ENCODE results near the gene MCC. TPM values are rescaled to one million over a fixed set of nuclear protein-coding genes. Genes with fewer than 3 reads are reported as not detected.

Gene MCC
- polyA plus RNA-seq, 2 of the 4 experiments (the other 2 are of a cell fraction) = 0.09 to 0.10 TPM

GRCh38 chr5:113293975-113294310 is 194.3 kb downstream of the MCC start:
- peak overlapping the region; percentile 59 for H3K4me3 ChIP-seq
- FAIRE-seq = no peak
- 13% methylated on average over 11 of the region's 11 CpGs for WGBS (ENCODE audit: missing lambda C conversion rate)
- DNase-seq (ENCODE audit: low read depth in 1 of 2, low spot score in 1 of 2) = no peak
- H3K9me3 ChIP-seq = 0 out of 3 replicates have a peak, but pooled peaks cover 2% of the 10 kb centered on the region
- peak overlapping the region; percentile 96 for H3K4me2 ChIP-seq
- CTCF ChIA-PET = interaction anchor here (1.6 kb wide), 1 partner anchor 13 kb away, joined by 5 read pairs; no protein-coding TSS in a partner anchor
- no peak for TF ChIP-seq ZSCAN20 (CRISPR knock-in tag; IDR thresholded peaks at IDR 0.05)
- TF ChIP-seq MAZ (IDR thresholded peaks at IDR 0.05; ENCODE audit: borderline replicate concordance, low read depth, low read length) = no peak
- TF ChIP-seq FOXS1 (CRISPR knock-in tag; IDR thresholded peaks at IDR 0.05) = no peak
- no peak for TF ChIP-seq HEYL (CRISPR knock-in tag; IDR thresholded peaks at IDR 0.05)
- TF ChIP-seq TP53 (CRISPR knock-in tag; IDR thresholded peaks at IDR 0.05) = no peak
- no peak for TF ChIP-seq ESRRA (IDR thresholded peaks at IDR 0.05; ENCODE audit: borderline replicate concordance, low read length)
- no peak for TF ChIP-seq GATA3 (IDR thresholded peaks at IDR 0.05; ENCODE audit: borderline replicate concordance)
- TF ChIP-seq JUN (IDR thresholded peaks at IDR 0.05) = no peak
- H3K27ac ChIP-seq = peak overlapping the region in 1 of 2 experiments; percentile 63; a peak in 3 of 6 replicates
- ATAC-seq = peak; percentile 13 to 27; a peak in 4 of 6 replicates
- 0 out of 3 replicates have a peak, but pooled peaks cover 4% of the 10 kb centered on the region for H3K4me1 ChIP-seq
- POLR2A ChIA-PET = no interaction called here

GRCh38 chr5:113293068-113293974 is 194.9 kb downstream of the MCC start:
- ATAC-seq = no peak
- no peak for TF ChIP-seq RAD21 (conservative IDR thresholded peaks at IDR 0.05 in 1 of 2, IDR thresholded peaks at IDR 0.05 in 1 of 2)
- TF ChIP-seq HDAC2 (IDR thresholded peaks at IDR 0.05) = no peak
- no peak for TF ChIP-seq HOXB13 (CRISPR knock-in tag; IDR thresholded peaks at IDR 0.05; ENCODE audit: low read depth)
- TF ChIP-seq NFE2L2 (conservative IDR thresholded peaks at IDR 0.05; ENCODE audit: low read length) = no peak
- TF ChIP-seq ZSCAN20 (CRISPR knock-in tag; IDR thresholded peaks at IDR 0.05) = no peak
- TF ChIP-seq MAFK (IDR thresholded peaks at IDR 0.05; ENCODE audit: partially characterized antibody) = no peak
- no peak for TF ChIP-seq CTCF (IDR thresholded peaks at IDR 0.05)
- no peak for TF ChIP-seq KDM5A (IDR thresholded peaks at IDR 0.05)
- TF ChIP-seq CHD2 (IDR thresholded peaks at IDR 0.05; ENCODE audit: low read length, partially characterized antibody) = no peak
- TF ChIP-seq ESRRA (IDR thresholded peaks at IDR 0.05; ENCODE audit: borderline replicate concordance, low read length) = no peak
- no peak for TF ChIP-seq CBX2 (IDR thresholded peaks at IDR 0.05; ENCODE audit: borderline replicate concordance, low read depth)
- no peak for TF ChIP-seq RCOR1 (IDR thresholded peaks at IDR 0.05; ENCODE audit: low read depth, low read length)
- TF ChIP-seq GATA3 (IDR thresholded peaks at IDR 0.05; ENCODE audit: borderline replicate concordance) = no peak
- no peak for TF ChIP-seq FOSB (CRISPR knock-in tag; IDR thresholded peaks at IDR 0.05)
- no peak for TF ChIP-seq HOXA7 (CRISPR knock-in tag; IDR thresholded peaks at IDR 0.05)
- TF ChIP-seq HMGXB4 (CRISPR knock-in tag; IDR thresholded peaks at IDR 0.05; ENCODE audit: borderline replicate concordance) = no peak
- no peak for TF ChIP-seq MAZ (IDR thresholded peaks at IDR 0.05; ENCODE audit: borderline replicate concordance, low read depth, low read length)
- no peak for TF ChIP-seq KDM1A (IDR thresholded peaks at IDR 0.05; ENCODE audit: low read depth)
- CTCF ChIA-PET = interaction anchor here (1.6 kb wide), 1 partner anchor 14 kb away, joined by 5 read pairs; no protein-coding TSS in a partner anchor
- WGBS (ENCODE audit: missing lambda C conversion rate) = 62% methylated on average over 23 of the region's 23 CpGs
- Histone ChIP-seq H3K4me2 (peak overlapping the region; percentile 96), H3K4me3 (peak overlapping the region; percentile 59; the same call in 1 of the 3 replicates), H3K4me1 (0 out of 3 replicates have a peak, but pooled peaks cover 4% of the 10 kb centered on the region), H3K27ac (no peak overlapping the region), H3K9me3 (0 out of 3 replicates have a peak, but pooled peaks cover 2% of the 10 kb centered on the region)
- DNase-seq (ENCODE audit: low read depth in 1 of 2, low spot score in 1 of 2) = no peak
- POLR2A ChIA-PET = no interaction called here
- no peak for FAIRE-seq

All from A549 (cell line).